HG03103 (cell line): ENCODE measurements around the gene INO80D.
"Not testable (repeated sequence)": the region's sequence is repeated elsewhere in the genome, so short reads cannot be mapped to it uniquely, and the experiment has no call there.

ENCODE experiments used
- ATAC-seq: cut with Tn5 transposase; IDR thresholded peaks from one replicate; pipeline ENCODE4 v1.9.1; 2021; ENCODE audit warnings: low read depth; ENCODE audit not compliant: unreplicated experiment

INO80D gene

DNA sequence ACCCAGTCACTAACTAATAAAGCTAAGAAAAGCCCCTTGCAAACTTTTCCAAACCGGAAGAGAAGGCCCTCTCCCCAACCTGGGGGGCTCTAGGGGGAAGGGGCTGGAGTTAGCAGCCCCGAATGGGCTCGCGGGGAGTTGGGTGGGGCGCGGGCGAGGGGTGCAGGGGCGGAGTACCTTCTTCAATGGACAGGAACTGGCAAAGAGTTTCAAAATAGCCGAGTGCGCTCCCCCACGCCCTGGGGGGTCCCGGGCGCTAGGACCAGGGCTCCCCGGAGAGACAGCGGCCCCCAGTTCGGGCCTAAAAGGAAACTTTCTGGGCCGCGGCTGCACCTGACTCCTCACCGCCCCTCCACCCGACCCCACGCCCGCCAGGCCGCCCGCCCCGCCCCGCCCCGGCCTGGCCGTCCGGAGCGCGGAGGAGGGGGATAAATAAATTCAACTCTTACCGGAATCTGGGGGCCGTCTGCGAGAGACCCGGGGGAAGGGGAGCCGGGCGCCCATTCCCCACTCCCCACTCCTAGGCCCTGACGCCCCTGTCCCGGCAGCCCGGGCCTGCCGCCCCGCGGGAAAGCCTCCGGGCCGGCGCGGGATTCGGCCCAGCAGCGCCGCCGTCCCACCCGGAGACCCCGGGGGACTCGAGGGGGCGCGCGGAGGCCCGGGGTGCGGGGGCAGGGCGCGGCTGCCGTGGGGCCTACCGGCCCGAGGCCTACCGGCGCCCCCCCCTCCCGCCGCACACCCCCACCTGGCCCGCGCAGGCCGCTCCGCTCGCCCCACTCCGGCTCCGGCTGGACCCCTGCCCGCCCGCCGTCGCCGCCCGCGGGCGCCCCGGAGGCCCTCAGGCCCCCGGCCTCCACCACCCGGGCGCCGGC, 868 bp downstream of the INO80D start:
- ATAC-seq: peak; percentile 24

DNA sequence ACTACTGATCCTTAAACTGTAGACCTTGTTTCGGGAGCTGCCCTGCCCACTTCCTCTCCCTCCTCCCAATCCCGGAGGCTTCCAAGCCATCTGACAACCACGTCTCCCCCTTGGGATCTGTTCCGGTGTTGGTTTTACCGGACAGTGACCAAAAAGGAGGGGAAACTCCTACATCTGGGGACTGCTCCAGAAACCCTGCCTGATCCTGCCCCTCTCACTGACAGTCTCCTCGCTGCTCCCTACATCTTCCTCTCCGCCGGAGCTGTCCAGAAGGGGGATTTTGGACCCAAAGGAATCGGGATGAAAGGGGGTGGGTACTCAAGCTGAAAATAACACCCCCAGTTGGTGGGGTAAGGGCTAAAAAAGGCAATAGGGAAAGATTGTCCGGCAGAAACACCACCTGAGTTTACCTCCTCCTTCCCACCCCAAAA, 1.5 kb downstream of the INO80D start:
- ATAC-seq: no peak

DNA sequence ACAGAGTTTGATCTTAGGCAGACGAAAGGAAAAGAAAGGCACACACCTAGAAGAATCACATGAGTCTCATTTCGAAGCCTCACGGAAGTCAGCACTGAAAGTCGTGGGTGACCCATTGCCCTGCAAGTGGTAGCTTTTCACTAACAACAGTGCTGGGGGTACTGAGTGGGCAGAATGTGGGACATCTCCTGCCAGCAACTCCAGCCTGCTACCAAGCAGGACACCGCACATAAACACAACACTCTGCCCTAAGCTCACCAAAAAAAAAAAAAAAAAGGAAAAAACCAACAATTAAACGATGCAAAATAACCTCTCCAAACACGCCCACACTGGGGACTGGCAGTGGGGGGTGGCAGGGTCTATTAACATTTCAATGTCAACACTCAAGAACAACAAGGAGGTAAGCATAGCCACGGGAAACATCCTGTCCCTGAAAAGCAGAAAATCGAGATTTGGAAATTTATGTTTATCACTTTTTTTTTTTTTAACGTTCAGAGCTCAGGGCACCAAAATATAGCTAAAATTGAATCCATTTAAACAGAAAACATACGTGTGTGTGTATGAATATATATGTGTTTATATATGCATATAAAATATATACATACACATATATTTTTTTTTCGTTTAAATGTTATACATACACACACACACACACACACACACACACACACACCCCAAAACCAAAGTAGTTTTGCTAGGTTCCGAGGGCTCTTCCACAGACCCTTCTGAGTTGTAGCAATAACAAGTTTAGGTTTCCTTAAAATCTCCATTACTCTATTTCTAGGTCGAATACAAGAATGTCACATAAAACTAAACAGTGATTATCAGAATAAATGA, 2.2 kb downstream of the INO80D start:
- ATAC-seq: no peak

DNA sequence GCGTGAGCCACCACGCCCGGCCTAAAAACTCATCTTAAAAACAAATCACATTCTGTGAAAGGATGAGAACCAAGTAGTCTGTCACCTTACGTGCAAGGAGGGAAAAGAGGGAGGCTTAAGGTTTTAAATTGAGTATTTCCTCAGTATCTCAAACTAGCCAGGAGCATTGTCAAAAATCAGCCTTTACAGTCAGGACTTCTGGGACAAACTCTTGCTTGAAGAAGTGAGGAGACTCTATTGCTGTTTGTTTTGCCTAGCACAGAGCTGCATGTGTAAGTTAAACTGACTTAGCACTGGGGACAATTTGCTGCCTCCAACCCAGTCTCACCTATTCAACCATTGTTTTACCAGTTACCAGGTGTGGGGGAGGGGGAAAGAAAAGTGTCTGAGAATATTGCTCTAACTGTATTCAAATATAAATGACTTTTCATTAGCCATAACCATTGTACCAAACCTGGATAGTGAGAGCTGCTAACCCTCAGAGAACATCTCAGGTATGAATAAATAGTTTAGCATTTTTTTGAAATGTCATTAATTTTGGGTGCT, 3.6 kb downstream of the INO80D start:
- no peak for ATAC-seq

DNA sequence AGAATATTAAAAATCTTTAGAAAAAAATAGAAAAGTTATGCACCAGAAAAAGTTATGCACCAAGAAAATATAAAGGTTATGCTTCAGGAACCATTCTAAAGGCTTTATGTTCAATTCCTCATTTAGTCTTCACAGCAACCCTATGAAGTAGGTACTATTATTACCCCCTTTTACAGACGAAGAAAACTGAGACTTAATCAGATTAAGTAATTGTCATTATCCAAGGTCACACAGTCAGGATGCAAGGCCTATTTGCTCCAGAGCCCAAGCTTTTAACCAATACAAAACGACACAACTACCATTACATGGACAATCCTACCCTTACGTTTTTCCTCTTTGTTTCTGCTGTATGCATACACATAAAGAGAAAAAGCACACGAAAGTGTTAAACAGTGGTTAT, 5.0 kb downstream of the INO80D start:
- no peak for ATAC-seq

DNA sequence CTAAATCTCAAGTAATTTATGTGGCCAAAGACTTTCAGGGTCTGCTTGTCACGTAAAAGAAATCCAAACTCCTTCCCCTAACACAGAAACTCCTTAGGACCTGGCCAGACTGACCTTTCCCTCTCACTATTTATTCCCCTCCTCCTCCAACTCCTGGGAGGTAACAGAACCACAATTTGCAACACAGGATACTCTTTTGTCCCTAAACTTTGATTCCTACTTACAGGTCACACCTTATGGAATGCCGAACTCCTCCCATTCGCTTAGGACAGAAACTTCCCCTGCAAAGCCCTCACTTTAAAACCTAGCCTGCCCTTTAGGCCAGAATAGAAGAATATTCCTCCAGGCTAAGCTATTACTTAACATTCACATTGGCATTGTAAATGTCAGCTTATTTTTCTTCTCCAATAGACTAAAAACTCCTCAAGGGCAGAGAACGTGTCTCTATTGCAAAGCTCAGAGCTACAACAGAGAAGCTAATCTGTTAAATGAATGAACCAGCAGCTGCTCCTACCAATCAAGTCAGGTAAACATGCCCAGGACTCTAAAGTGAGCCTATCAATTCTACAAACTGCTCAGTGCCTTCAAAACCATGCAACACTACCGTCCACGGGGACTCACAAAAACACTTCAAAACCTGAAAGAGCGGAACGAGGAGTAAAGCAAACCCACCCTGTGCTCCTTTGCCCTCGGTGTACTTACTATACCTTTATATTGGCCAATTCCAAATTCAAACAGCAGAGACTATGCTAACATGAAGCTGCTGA, 6.1 kb downstream of the INO80D start:
- no peak for ATAC-seq

DNA sequence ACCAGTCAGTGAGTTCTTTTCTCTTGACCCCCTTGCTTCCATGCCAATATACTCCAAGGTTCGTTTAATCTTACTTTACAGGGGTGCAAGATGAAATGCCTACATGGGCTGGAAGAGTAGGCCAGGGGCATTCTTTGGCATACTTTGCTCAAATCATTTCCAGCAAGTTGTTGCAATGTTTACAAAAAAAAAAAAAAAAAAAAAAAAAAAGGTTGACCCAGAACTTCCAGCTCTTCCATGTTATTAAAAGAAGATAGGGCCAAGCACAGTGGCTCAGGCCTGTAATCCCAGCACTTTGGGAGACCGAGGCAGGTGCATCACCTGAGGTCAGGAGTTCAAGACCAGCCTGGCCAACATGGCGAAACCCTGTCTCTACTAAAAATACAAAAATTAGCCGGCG, 8.1 kb downstream of the INO80D start:
- not testable (repeated sequence) for ATAC-seq

DNA sequence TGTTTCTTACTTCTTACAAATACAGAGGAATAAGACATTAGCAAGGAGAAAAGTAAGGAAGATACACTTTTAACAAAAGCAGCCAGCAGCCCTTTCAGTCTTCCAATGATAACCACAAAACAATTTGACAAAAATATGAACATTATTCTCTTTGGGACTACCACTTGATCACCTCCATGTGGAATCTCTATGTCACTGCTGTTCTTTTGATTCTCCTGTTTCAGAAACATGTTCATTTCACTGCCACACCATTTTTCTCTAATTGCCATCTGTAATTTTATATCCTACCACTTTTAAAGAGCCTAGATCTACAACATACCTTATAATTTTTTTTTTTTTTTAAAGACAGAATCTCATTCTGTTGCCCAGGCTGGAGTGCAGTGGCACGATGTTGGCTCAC, 10.9 kb downstream of the INO80D start:
- ATAC-seq: no peak

DNA sequence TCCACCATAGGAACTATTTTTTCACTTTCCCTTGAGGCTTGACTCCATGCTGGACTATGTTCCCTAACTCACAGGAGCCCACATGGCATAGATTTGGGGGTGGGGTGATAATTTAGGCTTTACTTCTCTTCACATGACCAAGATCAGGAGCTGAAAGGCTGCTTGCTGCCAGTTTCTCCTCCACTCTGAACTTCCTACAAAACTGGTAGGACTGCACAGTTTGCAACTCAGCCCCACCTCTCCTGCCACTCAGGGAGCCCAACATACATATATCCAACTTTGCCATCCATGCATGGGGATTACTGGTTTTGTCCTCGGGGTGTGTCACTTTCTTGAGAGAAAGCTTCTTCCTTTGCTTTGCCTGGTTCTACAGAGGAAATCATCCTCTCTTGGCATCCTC, 14.2 kb downstream of the INO80D start:
- no peak for ATAC-seq

DNA sequence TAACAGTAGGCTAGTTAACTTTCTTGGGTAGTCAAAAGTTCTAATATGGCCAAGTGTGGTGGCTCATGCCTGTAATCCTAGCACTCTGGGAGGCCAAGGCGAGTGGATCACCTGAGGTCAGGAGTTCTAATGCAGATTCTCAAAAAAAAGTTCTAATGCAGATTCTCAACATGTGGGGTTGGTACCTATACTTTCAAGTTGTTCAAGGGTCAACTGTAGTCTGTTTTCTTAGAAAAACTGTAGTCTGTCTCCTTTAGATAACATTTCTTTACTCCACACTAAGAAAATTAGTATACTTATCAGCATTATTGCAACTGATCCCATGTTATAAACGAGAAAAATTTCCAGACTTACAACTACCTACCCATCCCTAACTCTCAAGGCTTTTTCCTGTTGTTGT, 16.6 kb downstream of the INO80D start:
- no peak for ATAC-seq

DNA sequence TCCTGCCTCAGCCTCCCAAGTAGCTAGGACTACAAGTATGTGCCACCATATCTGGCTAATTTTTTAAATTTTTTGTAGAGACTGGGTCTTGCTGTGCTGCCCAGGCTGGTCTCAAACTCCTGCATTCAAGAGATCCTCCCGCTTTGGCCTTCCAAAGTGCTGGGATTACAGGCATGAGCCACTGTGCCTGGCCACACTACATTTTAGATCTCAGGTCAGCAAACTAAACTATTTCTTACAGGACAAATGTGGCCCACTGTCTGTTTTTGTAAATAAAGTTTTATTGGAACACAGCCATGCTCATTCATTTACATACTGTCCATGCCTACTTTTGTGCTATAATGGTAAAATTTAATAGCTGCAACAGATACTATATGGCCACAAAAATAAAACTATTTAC, 17.8 kb downstream of the INO80D start:
- ATAC-seq: no peak

DNA sequence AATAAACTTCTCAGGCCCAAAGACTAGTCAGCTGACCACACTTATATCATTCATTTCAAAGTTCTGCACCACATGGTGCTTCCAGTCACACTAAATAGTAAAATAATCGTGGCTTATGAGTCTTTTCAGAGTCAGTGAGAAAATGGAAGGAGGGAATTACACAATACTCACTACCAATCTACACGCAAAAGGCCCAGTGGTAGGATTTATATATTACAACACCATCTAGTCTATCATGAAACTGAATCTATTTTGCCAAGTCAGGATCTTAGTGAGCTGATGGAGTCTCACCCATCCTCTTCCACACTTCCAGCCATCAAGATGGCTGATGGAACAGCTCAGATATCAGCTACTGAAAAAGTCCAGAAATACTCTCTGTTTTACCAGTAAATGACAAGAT, 21.9 kb downstream of the INO80D start:
- no peak for ATAC-seq

DNA sequence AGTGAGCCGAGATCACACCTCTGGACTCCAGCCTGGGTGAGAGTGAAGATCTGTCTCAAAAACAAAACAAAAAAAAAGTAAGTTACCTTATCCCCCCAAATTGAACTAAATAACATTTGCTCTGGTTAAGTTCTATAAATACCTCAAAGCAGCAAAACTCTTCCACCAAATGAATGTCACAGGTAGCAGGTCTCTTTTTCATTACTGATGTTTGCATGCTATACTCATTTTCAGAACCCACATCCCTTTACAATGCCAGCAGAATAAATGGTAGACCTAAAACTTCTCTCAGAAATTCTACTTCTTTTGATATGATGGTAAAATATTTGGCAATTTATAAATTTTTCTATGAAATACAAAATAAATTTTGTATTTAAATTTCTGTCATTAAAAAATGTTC, 22.3 kb downstream of the INO80D start:
- ATAC-seq: no peak

DNA sequence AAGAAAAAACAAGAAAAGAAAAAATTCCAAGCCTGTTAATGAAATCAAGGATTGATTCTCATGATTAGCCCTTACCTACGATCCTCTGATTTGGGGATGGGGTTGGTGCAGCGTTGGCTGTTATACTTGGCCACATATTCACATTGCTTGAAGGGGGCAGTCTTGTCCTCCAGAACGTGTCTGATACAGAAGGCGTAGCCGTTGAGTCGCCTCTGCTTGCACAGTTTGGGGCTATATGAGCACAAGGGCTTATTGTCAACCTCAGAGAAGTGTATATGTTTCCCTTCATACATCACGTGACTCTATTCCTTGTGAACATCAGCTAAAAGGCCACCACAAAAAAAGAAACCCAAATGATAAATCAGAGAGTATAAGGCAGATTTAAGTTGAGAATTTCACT, 23.2 kb downstream of the INO80D start:
- ATAC-seq: no peak

DNA sequence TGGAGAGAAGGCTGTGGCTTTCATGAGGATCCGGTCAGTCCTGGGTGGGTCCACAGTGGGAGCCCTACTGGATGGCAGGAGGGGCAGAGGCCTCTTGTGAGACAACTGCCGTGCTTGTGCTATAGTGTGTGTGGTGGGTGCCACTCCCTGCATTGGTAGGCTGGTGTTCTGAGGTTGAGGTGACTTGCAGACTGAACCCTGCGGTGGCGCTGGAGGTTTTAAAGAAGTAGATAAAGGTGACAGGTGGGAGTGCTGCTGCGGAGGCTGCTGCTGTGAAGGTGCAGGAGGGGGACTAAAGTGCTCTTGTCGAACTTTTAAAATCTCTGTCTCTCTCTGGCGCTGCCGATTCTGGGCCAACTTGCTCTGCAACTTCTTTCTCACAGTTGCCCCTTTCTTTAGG, 29.7 kb downstream of the INO80D start:
- no peak for ATAC-seq

DNA sequence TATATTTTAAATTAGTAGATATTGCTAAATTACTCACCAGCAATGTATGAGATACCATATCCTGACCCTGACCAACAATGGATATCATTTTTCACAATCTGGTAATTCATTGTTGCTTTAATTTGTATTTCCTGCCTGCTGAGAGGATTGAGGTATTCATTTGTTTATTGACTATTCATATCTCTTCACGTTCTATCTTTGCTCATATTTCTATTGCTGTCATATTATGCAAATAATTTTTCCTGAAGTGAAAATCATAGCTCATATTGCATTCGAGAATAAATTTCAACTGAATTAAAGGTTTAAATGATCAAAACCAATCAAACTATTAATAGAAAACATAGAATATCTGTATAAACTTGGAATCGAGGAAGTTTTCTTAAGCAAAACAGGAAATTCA, 31.0 kb downstream of the INO80D start:
- ATAC-seq: no peak

DNA sequence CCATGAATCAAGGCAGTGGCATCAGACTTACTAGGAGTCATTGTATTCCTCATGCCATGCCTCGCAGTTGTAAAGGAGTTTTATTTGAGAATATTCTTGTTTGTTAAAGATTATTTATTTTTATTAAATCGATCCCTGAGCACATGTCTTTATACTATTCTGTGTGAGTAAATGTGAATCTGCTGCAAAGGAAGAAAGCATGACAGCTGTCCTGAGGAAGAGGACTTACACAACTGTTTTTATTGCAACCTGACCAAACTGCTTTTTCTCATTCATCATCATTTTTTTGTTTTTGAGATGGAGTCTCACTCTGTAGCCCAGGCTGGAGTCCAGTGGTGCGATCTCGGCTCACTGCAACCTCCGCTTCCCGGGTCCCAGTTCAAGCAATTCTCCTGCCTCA, 34.1 kb downstream of the INO80D start:
- ATAC-seq: no peak

DNA sequence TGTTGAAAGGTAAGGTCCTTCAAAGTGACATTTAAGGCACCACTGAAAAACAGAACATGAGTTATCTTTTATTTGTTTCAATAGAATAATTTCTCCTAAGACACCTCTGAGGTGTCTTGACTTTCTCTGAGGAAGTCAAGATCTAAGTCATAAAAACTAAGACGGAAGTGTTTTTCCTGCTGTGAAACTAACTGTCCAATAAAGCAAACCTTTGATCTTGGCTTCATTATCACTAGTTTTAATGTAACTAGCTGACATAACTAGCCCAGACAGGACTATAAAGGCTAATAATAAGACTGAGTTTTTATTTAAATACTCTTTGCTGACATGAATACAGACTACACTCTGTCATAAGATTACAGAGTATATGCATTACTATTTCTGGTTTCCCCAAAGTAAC, 36.6 kb downstream of the INO80D start:
- ATAC-seq: no peak

DNA sequence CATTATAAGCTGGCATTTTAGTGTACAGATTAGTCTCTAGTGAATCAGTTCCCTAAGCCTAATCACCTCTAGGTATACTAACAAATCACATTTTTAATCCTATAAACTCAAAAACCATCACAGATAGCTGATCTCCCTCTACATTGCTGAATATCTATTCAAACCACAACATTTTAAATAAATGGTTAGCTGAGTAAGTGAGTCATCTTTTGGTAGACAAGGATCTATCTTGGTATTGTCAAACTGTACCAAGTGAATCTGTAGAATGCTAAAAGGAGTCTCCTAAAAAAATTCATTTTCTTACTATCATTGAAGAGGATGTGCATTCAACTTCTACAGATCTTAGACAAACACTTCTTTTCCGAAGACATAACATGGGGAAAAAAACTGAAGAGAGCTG, 40.7 kb downstream of the INO80D start:
- no peak for ATAC-seq

DNA sequence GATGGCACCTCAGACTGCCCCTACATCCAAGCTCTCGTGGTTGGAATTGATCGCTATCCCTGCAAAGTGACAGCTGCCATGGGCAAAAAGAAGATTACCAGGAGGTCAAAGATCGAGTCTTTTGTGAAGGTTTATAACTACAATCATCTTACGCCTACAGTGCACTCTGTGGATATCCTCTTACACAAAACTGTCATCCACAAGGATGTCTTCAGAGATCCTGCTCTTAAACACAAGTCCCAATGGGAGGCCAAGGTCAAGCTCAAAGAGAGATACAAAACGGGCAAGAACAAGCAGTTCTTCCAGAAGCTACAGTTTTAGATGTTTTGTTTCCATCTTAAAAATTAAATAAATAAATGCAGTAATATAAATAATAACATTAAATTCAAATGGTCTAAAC, 45.4 kb downstream of the INO80D start:
- no peak for ATAC-seq

DNA sequence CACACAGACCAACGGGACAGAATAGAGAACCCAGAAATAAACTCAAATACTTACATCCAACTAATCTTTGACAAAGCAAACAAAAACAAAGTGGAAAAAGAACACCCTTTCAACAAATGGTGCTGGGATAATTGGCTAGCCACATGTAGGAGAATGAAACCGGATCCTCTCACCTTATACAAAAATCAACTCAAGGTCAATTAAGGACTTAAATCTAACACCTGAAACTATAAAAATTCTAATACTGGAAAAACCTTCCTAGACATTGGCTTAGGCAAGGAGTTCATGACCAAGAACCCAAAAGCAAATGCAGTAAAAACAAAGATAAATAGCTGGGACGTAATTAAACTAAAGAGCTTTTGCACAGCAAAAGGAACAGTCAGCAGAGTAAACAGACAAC, 50.6 kb downstream of the INO80D start:
- ATAC-seq: not testable (repeated sequence)
